ENCODE measurements around the gene RPS26.
"Not testable (repeated sequence)": the region's sequence is repeated elsewhere in the genome, so short reads cannot be mapped to it uniquely, and the experiment has no call there.

RPS26 gene

DNA sequence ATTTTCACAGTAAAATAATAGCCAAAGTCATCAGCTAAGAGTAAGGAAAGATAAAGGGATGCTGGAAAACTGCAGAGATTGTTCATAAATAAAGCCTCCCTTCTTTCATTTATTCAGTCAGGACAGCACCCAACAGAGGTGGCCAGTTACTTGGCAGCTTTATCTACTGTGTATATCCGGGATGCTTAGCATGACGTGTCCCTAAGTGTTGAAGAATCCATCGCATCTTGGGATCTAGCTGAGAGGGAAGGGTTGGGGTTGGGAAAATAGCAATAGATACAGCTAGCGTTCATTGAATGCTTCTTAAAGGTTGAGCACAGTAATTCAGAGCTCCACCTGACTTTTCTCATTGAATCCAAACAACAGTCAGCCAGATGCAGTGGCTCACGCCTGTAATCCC lies 32.7 kb downstream of the RPS26 start:
- no peaks in the 10 kb centered on the region for H3K36me3 ChIP-seq (ENCODE audit: insufficient read depth, low read length)
- no peaks in the 10 kb centered on the region for H4K20me1 ChIP-seq (ENCODE audit: insufficient read depth, low read length, poor library complexity, severe bottlenecking)
- H3K9ac ChIP-seq (ENCODE audit: low read depth, low read length, poor library complexity, severe bottlenecking) = no peak overlapping the region
- no peak overlapping the region for H2AFZ ChIP-seq (ENCODE audit: low read length)
- no peaks in the 10 kb centered on the region for H3K9me3 ChIP-seq (ENCODE audit: insufficient read depth, low read depth, low read length)
- no peaks in the 10 kb centered on the region for H3K9me2 ChIP-seq (replicated peaks; ENCODE audit: low read depth, low read length)
- H3K4me1 ChIP-seq (ENCODE audit: insufficient read depth, low read length, poor library complexity, severe bottlenecking) = peaks cover under 1% of the 10 kb centered on the region
- no peaks in the 10 kb centered on the region for H3K79me2 ChIP-seq (ENCODE audit: insufficient read depth, low read length)
- H3K4me2 ChIP-seq (ENCODE audit: low read depth, low read length, poor library complexity, severe bottlenecking) = no peak overlapping the region
- no peak for TF ChIP-seq EZH2phosphoT487 (IDR thresholded peaks at IDR 0.05; ENCODE audit: borderline replicate concordance)
- TF ChIP-seq, protein P1, sequence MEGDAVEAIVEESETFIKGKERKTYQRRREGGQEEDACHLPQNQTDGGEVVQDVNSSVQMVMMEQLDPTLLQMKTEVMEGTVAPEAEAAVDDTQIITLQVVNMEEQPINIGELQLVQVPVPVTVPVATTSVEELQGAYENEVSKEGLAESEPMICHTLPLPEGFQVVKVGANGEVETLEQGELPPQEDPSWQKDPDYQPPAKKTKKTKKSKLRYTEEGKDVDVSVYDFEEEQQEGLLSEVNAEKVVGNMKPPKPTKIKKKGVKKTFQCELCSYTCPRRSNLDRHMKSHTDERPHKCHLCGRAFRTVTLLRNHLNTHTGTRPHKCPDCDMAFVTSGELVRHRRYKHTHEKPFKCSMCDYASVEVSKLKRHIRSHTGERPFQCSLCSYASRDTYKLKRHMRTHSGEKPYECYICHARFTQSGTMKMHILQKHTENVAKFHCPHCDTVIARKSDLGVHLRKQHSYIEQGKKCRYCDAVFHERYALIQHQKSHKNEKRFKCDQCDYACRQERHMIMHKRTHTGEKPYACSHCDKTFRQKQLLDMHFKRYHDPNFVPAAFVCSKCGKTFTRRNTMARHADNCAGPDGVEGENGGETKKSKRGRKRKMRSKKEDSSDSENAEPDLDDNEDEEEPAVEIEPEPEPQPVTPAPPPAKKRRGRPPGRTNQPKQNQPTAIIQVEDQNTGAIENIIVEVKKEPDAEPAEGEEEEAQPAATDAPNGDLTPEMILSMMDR (conservative IDR thresholded peaks at IDR 0.05; ENCODE audit: low read length) = no peak
- no peaks in the 10 kb centered on the region for H3F3A ChIP-seq (ENCODE audit: low read depth)
- H3K4me3 ChIP-seq (ENCODE audit: low read length, poor library complexity, severe bottlenecking) = no peak overlapping the region
- H3K27me3 ChIP-seq (ENCODE audit: insufficient read depth, low read length, poor library complexity, severe bottlenecking) = no peaks in the 10 kb centered on the region

DNA sequence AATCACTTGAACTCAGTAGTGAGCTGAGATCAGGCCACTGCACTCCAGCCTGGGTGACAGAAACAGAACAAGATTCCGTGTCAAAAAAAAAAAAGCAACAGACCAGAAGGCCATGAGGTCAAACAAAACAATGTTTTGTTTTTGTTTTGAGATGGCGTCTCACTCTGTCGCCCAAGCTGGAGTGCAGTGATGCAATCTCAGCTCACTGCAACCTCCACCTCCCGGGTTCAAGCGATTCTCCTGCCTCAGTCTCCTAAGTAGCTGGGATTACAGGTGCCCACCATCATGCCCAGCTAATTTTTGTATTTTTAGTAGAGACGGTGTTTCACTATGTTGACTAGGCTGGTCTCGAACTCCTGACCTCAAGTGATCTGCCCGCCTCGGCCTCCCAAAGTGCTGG lies 36.2 kb downstream of the RPS26 start:
- not testable (repeated sequence) for H3K79me2 ChIP-seq (ENCODE audit: insufficient read depth, low read length); H3K9ac ChIP-seq (ENCODE audit: low read depth, low read length, poor library complexity, severe bottlenecking); H3K9me2 ChIP-seq (replicated peaks; ENCODE audit: low read depth, low read length); H3K36me3 ChIP-seq (ENCODE audit: insufficient read depth, low read length); H3K4me2 ChIP-seq (ENCODE audit: low read depth, low read length, poor library complexity, severe bottlenecking); H3K27me3 ChIP-seq (ENCODE audit: insufficient read depth, low read length, poor library complexity, severe bottlenecking); H2AFZ ChIP-seq (ENCODE audit: low read length); H3K4me3 ChIP-seq (ENCODE audit: low read length, poor library complexity, severe bottlenecking); H4K20me1 ChIP-seq (ENCODE audit: insufficient read depth, low read length, poor library complexity, severe bottlenecking); H3K4me1 ChIP-seq (ENCODE audit: insufficient read depth, low read length, poor library complexity, severe bottlenecking); H3K9me3 ChIP-seq (ENCODE audit: insufficient read depth, low read depth, low read length); H3F3A ChIP-seq (ENCODE audit: low read depth)

DNA sequence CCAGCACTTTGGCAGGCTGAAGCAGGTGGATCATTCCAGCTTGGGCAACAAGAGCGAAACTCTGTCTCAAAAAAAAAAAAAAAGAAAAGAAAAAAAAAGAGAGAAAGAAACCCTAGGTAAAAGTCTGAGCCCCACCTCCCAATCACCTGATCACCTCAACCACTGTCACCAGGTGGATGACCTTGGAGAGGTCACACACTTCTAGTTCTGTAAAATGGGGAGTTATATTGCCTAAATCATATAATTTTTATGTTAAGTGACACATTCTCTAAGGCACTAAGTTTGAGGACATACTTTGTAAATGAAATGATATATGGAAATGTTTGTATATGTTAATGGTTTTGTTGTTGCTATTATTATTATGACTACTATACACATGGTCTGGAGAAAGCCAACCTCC lies 36.7 kb downstream of the RPS26 start:
- Histone ChIP-seq H3K9me2 (replicated peaks; ENCODE audit: low read depth, low read length) (no peaks in the 10 kb centered on the region), H4K20me1 (ENCODE audit: insufficient read depth, low read length, poor library complexity, severe bottlenecking) (no peaks in the 10 kb centered on the region), H3K27me3 (ENCODE audit: insufficient read depth, low read length, poor library complexity, severe bottlenecking) (no peaks in the 10 kb centered on the region), H3K36me3 (ENCODE audit: insufficient read depth, low read length) (no peaks in the 10 kb centered on the region), H2AFZ (ENCODE audit: low read length) (no peak overlapping the region), H3K4me1 (ENCODE audit: insufficient read depth, low read length, poor library complexity, severe bottlenecking) (peaks cover 8% of the 10 kb centered on the region), H3K9ac (ENCODE audit: low read depth, low read length, poor library complexity, severe bottlenecking) (no peak overlapping the region), H3F3A (ENCODE audit: low read depth) (no peaks in the 10 kb centered on the region), H3K9me3 (ENCODE audit: insufficient read depth, low read depth, low read length) (no peaks in the 10 kb centered on the region), H3K4me3 (ENCODE audit: low read length, poor library complexity, severe bottlenecking) (no peak overlapping the region), H3K79me2 (ENCODE audit: insufficient read depth, low read length) (no peaks in the 10 kb centered on the region), H3K4me2 (ENCODE audit: low read depth, low read length, poor library complexity, severe bottlenecking) (no peak overlapping the region)
- no peak for TF ChIP-seq EZH2phosphoT487 (IDR thresholded peaks at IDR 0.05; ENCODE audit: borderline replicate concordance)
- TF ChIP-seq, protein P1 (conservative IDR thresholded peaks at IDR 0.05; ENCODE audit: low read length) = no peak

DNA sequence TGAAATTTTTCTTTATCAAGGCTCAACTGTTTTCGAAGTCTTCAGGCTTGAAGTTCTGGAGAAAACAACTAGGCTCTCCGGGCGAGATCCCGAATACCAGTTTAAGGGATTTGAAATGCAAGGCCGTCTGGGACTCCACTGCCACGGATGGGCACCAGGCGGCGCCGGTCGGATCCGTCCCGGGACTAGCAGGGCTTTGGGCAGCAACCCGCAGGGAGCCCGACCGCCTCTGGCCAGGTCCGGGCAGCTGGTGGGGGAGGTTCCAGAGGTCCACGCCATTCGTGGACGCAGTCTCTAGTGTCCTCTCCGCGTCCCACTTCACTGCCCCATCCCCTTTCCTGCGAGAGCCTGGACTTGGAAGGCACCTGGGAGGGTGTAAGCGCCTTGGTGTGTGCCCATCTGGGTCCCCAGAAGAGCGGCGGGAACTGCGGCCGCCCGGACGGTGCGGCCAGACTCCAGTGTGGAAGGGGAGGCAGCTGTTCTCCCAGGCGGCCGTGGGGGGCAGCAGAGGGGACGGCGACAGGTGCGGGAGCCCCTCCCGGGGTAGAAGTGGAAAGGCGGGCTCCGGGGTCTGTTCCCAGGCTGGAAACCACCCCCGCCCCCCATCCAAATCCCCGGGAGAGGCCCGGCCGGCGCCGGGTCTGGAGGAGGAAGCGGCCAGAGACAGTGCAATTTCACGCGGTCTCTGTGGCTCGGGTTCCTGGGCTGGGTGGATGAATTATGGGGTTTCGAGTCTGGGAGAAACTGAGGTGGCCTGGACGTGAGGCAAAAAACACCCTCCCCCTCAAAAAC lies 37.4 kb downstream of the RPS26 start:
- H3K27me3 ChIP-seq (ENCODE audit: insufficient read depth, low read length, poor library complexity, severe bottlenecking) = no peaks in the 10 kb centered on the region
- TF ChIP-seq, protein P1 (conservative IDR thresholded peaks at IDR 0.05; ENCODE audit: low read length) = peak; percentile 59
- no peak for TF ChIP-seq EZH2phosphoT487 (IDR thresholded peaks at IDR 0.05; ENCODE audit: borderline replicate concordance)
- H3K4me1 ChIP-seq (ENCODE audit: insufficient read depth, low read length, poor library complexity, severe bottlenecking) = peaks cover 8% of the 10 kb centered on the region

More for the DNA sequence above, 37.4 kb downstream of the RPS26 start:
- peak overlapping the region; percentile 99 for H3K4me2 ChIP-seq (ENCODE audit: low read depth, low read length, poor library complexity, severe bottlenecking)
- H3K9me2 ChIP-seq (replicated peaks; ENCODE audit: low read depth, low read length) = no peaks in the 10 kb centered on the region
- peak overlapping the region; percentile 86 for H3K4me3 ChIP-seq (ENCODE audit: low read length, poor library complexity, severe bottlenecking)
- H3K36me3 ChIP-seq (ENCODE audit: insufficient read depth, low read length) = no peaks in the 10 kb centered on the region
- H2AFZ ChIP-seq (ENCODE audit: low read length) = peak overlapping the region; percentile 99
- H3K9me3 ChIP-seq (ENCODE audit: insufficient read depth, low read depth, low read length) = no peaks in the 10 kb centered on the region
- H3K9ac ChIP-seq (ENCODE audit: low read depth, low read length, poor library complexity, severe bottlenecking) = peak overlapping the region; percentile 58
- no peaks in the 10 kb centered on the region for H3F3A ChIP-seq (ENCODE audit: low read depth)
- no peaks in the 10 kb centered on the region for H4K20me1 ChIP-seq (ENCODE audit: insufficient read depth, low read length, poor library complexity, severe bottlenecking)
- H3K79me2 ChIP-seq (ENCODE audit: insufficient read depth, low read length) = no peaks in the 10 kb centered on the region
